ENCODE data around the gene PNMA6E.

Gene PNMA6E

GRCh38 chrX:153381684-153382532, 19.2 kb downstream of the PNMA6E start:
- Histone ChIP-seq H2AFZ (ENCODE audit: low read length) (no peak overlapping the region), H3K4me3 (ENCODE audit: low read length) (no peak overlapping the region), H3K4me2 (ENCODE audit: low read depth, low read length) (no peak overlapping the region), H3K9me3 (replicated peaks; ENCODE audit: insufficient read depth, low read length) (no peaks in the 10 kb centered on the region), H3K4me1 (ENCODE audit: low read length) (no peaks in the 10 kb centered on the region), H3F3A (ENCODE audit: insufficient read depth, low read length) (no peaks in the 10 kb centered on the region), H4K20me1 (ENCODE audit: insufficient read depth, low read length) (no peaks in the 10 kb centered on the region), H3K27me3 (replicated peaks; ENCODE audit: insufficient read depth, low read length) (no peaks in the 10 kb centered on the region), H3K36me3 (replicated peaks; ENCODE audit: insufficient read depth, low read length) (no peaks in the 10 kb centered on the region), H3K9me2 (replicated peaks; ENCODE audit: insufficient read depth, low read length) (no peaks in the 10 kb centered on the region), H3K27ac (ENCODE audit: low read length) (no peak overlapping the region), H3K9ac (ENCODE audit: low read length) (no peak overlapping the region), H3K79me2 (ENCODE audit: low read length) (no peaks in the 10 kb centered on the region)
- TF ChIP-seq EZH2 (optimal IDR thresholded peaks at IDR 0.05; ENCODE audit: low read depth, low read length): no peak
- TF ChIP-seq, protein P1, sequence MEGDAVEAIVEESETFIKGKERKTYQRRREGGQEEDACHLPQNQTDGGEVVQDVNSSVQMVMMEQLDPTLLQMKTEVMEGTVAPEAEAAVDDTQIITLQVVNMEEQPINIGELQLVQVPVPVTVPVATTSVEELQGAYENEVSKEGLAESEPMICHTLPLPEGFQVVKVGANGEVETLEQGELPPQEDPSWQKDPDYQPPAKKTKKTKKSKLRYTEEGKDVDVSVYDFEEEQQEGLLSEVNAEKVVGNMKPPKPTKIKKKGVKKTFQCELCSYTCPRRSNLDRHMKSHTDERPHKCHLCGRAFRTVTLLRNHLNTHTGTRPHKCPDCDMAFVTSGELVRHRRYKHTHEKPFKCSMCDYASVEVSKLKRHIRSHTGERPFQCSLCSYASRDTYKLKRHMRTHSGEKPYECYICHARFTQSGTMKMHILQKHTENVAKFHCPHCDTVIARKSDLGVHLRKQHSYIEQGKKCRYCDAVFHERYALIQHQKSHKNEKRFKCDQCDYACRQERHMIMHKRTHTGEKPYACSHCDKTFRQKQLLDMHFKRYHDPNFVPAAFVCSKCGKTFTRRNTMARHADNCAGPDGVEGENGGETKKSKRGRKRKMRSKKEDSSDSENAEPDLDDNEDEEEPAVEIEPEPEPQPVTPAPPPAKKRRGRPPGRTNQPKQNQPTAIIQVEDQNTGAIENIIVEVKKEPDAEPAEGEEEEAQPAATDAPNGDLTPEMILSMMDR (IDR thresholded peaks at IDR 0.05; ENCODE audit: low read length): 0 out of 2 replicates have a peak, but pooled peaks have one; percentile 4
- no peak for DNase-seq

GRCh38 chrX:153380691-153381090, 20.5 kb downstream of the PNMA6E start:
- Histone ChIP-seq H2AFZ (ENCODE audit: low read length) (no peak overlapping the region), H3K27me3 (replicated peaks; ENCODE audit: insufficient read depth, low read length) (no peaks in the 10 kb centered on the region), H3K36me3 (replicated peaks; ENCODE audit: insufficient read depth, low read length) (no peaks in the 10 kb centered on the region), H3K27ac (ENCODE audit: low read length) (no peak overlapping the region), H3K4me2 (ENCODE audit: low read depth, low read length) (no peak overlapping the region), H3K9me2 (replicated peaks; ENCODE audit: insufficient read depth, low read length) (no peaks in the 10 kb centered on the region), H3K4me1 (ENCODE audit: low read length) (no peaks in the 10 kb centered on the region), H3F3A (ENCODE audit: insufficient read depth, low read length) (no peaks in the 10 kb centered on the region), H3K9me3 (replicated peaks; ENCODE audit: insufficient read depth, low read length) (no peaks in the 10 kb centered on the region), H3K4me3 (ENCODE audit: low read length) (no peak overlapping the region), H3K9ac (ENCODE audit: low read length) (no peak overlapping the region), H3K79me2 (ENCODE audit: low read length) (no peaks in the 10 kb centered on the region), H4K20me1 (ENCODE audit: insufficient read depth, low read length) (no peaks in the 10 kb centered on the region)
- DNase-seq: no peak
- TF ChIP-seq, protein P1 (IDR thresholded peaks at IDR 0.05; ENCODE audit: low read length): no peak
- TF ChIP-seq EZH2phosphoT487 (IDR thresholded peaks at IDR 0.05; ENCODE audit: low read length): no peak
- TF ChIP-seq EZH2 (optimal IDR thresholded peaks at IDR 0.05; ENCODE audit: low read depth, low read length): no peak

GRCh38 chrX:153379971-153380581, 21.1 kb downstream of the PNMA6E start:
- no peaks in the 10 kb centered on the region for H4K20me1 ChIP-seq (ENCODE audit: insufficient read depth, low read length)
- H3K9me2 ChIP-seq (replicated peaks; ENCODE audit: insufficient read depth, low read length): no peaks in the 10 kb centered on the region
- no peaks in the 10 kb centered on the region for H3F3A ChIP-seq (ENCODE audit: insufficient read depth, low read length)
- H3K79me2 ChIP-seq (ENCODE audit: low read length): no peaks in the 10 kb centered on the region
- no peak overlapping the region for H3K27ac ChIP-seq (ENCODE audit: low read length)
- no peak overlapping the region for H3K4me3 ChIP-seq (ENCODE audit: low read length)
- no peaks in the 10 kb centered on the region for H3K9me3 ChIP-seq (replicated peaks; ENCODE audit: insufficient read depth, low read length)
- no peaks in the 10 kb centered on the region for H3K4me1 ChIP-seq (ENCODE audit: low read length)
- no peaks in the 10 kb centered on the region for H3K36me3 ChIP-seq (replicated peaks; ENCODE audit: insufficient read depth, low read length)
- H3K4me2 ChIP-seq (ENCODE audit: low read depth, low read length): no peak overlapping the region
- no peak for DNase-seq
- TF ChIP-seq EZH2phosphoT487 (IDR thresholded peaks at IDR 0.05; ENCODE audit: low read length) (no peak), EZH2 (optimal IDR thresholded peaks at IDR 0.05; ENCODE audit: low read depth, low read length) (no peak)
- TF ChIP-seq, protein P1 (IDR thresholded peaks at IDR 0.05; ENCODE audit: low read length): no peak
- H2AFZ ChIP-seq (ENCODE audit: low read length): no peak overlapping the region
- H3K9ac ChIP-seq (ENCODE audit: low read length): no peak overlapping the region
- no peaks in the 10 kb centered on the region for H3K27me3 ChIP-seq (replicated peaks; ENCODE audit: insufficient read depth, low read length)

All from MM.1S (cell line).